Measurements from ENCODE around the gene PYM1. TPM values are rescaled to one million over a fixed set of nuclear protein-coding genes. Genes with fewer than 3 reads are reported as not detected.

PYM1 gene
- total RNA-seq, 2 donors from 2014 or later, result 44.0 to 49.3 TPM

DNA sequence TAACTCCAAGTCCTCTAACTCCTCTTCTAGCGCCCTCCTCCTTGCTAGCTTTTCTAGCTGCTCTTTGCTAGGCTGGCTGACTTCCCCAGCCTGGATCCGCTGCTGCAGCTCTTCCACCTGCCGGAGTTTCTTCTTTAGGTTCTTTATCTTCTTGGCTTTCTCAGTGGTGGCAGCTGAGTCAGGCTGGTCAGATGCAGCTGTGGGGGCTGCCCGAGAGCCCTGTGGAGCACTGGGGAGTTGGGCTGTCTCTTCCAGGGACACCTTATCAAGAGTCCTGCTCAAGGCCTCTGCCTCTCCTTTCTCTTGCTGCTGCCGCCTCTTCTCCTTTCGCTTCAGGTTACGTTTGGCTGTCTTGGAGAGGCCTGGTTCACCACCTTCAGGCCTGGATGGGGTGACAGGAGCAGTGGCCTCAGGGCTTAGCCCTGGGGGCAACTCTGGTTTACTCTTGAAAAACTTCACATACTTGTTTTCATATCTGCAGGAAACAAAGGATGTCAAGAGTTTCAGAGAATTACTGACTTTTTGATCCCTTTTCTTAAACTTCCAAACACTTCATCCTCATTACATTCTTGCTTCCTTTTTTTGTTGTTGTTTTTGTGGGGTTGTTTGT is 25.7 kb downstream of the PYM1 start:
- DNase-seq, result no peak
- Histone ChIP-seq H3K4me3 (no peak overlapping the region), H3K27me3 (no peaks in the 10 kb centered on the region), H3K9me3 (no peaks in the 10 kb centered on the region), H3K9ac (ENCODE audit: low read depth in 2 of 2, low read length in 2 of 2) (no peak overlapping the region), H3K27ac (no peak overlapping the region), H3K36me3 (no peaks in the 10 kb centered on the region), H3K4me1 (no peaks in the 10 kb centered on the region)
- intact Hi-C loops (cut with DNase I), result no loop called here
- TF ChIP-seq, protein P1, sequence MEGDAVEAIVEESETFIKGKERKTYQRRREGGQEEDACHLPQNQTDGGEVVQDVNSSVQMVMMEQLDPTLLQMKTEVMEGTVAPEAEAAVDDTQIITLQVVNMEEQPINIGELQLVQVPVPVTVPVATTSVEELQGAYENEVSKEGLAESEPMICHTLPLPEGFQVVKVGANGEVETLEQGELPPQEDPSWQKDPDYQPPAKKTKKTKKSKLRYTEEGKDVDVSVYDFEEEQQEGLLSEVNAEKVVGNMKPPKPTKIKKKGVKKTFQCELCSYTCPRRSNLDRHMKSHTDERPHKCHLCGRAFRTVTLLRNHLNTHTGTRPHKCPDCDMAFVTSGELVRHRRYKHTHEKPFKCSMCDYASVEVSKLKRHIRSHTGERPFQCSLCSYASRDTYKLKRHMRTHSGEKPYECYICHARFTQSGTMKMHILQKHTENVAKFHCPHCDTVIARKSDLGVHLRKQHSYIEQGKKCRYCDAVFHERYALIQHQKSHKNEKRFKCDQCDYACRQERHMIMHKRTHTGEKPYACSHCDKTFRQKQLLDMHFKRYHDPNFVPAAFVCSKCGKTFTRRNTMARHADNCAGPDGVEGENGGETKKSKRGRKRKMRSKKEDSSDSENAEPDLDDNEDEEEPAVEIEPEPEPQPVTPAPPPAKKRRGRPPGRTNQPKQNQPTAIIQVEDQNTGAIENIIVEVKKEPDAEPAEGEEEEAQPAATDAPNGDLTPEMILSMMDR (IDR thresholded peaks at IDR 0.05), result no peak

DNA sequence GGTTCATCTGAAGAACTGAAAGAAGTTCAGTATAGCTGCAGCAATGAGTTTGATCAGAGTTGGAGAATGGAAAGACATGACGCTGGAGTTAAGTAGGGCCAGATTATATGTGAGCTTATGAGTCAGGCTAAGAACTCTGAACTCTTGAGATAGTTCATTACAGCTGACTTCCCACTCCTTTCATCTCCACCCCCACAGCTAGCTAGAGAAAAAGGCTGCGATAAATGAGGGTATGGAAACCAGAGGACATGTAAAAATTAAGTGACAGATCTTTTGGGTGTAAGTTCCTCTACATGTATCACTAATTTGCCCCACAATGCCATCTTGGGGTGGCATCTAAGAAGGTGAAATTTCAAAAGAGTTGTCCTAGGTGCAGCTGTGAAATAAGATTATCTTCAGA is 28.6 kb downstream of the PYM1 start:
- H3K27me3 ChIP-seq, result no peaks in the 10 kb centered on the region
- TF ChIP-seq, protein P1 (IDR thresholded peaks at IDR 0.05), result no peak
- intact Hi-C loops (cut with DNase I), result no loop called here

DNA sequence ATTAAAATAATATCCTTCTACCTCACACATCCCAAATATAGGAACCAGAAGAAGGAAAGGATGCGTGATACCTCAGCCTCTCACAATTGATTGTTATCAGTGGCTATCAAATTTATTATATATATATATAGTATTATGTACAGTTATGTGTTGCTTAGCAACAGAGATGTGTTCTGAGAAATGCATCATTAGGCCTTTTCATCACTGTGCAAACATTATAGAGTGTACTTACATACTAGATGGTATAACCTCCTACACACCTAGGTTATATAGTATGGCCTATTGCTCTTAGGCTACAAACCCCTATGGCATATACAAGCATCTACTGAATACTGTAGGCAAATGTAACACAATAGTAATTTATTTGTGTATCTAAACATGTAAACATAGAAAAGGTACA is 34.0 kb downstream of the PYM1 start:
- no peak for DNase-seq
- Histone ChIP-seq H3K4me3 (no peak overlapping the region), H3K9ac (ENCODE audit: low read depth in 2 of 2, low read length in 2 of 2) (no peak overlapping the region), H3K27me3 (no peaks in the 10 kb centered on the region), H3K36me3 (no peaks in the 10 kb centered on the region), H3K4me1 (no peaks in the 10 kb centered on the region), H3K27ac (no peak overlapping the region), H3K9me3 (no peaks in the 10 kb centered on the region)
- intact Hi-C loops (cut with DNase I), result no loop called here
- TF ChIP-seq, protein P1 (IDR thresholded peaks at IDR 0.05), result no peak

More for the DNA sequence above, 28.6 kb downstream of the PYM1 start:
- no peaks in the 10 kb centered on the region for H3K9me3 ChIP-seq
- no peak overlapping the region for H3K4me3 ChIP-seq
- H3K9ac ChIP-seq (ENCODE audit: low read depth in 2 of 2, low read length in 2 of 2), result no peak overlapping the region
- H3K27ac ChIP-seq, result no peak overlapping the region
- no peaks in the 10 kb centered on the region for H3K4me1 ChIP-seq
- no peak for DNase-seq
- no peaks in the 10 kb centered on the region for H3K36me3 ChIP-seq

DNA sequence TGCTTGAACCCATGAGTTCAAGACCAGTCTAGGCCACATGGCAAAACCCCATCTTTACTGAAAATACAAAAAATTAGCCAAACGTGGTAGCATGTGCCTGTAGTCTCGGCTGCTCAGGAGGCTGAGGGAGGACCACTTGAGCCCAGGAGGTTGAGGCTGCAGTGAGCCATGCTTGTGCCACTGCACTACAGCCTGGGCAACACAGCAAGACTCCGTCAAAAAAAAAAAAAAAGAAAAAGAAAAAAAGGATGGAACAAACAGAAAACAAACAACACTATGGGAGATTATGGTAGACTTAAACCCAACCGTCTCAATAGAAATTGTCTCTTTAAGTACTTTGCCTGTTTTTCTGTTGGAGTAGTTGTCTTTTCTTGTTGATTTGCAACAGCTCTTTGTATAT is 36.4 kb downstream of the PYM1 start:
- DNase-seq, result no peak
- Histone ChIP-seq H3K36me3 (no peaks in the 10 kb centered on the region), H3K9me3 (no peaks in the 10 kb centered on the region), H3K27me3 (no peaks in the 10 kb centered on the region), H3K9ac (ENCODE audit: low read depth in 2 of 2, low read length in 2 of 2) (no peak overlapping the region), H3K4me1 (no peaks in the 10 kb centered on the region), H3K27ac (no peak overlapping the region), H3K4me3 (no peak overlapping the region)
- intact Hi-C loops (cut with DNase I), result no loop called here
- TF ChIP-seq, protein P1 (IDR thresholded peaks at IDR 0.05), result no peak

DNA sequence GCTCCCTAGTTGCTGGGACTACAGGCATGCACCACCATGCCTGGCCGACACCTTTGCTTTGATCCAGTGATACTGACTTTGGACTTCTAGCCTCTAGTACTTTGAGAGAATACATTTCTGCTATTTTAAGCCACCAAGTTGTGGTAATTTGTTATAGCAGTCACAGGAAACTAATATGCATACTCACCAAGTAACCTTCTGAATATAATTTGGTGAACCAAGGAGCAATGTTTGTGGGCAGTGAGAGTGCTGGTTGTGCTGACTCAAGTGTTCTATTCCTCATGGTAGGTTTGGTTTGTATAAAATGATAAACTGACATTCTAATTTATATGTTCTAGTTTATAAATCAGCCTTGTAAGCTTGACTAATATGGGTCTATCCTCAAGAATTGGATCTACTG is 42.6 kb downstream of the PYM1 start:
- no peak overlapping the region for H3K9ac ChIP-seq (ENCODE audit: low read depth in 2 of 2, low read length in 2 of 2)
- no peaks in the 10 kb centered on the region for H3K27me3 ChIP-seq
- no peak for DNase-seq
- no peaks in the 10 kb centered on the region for H3K4me1 ChIP-seq
- H3K4me3 ChIP-seq, result no peak overlapping the region
- TF ChIP-seq, protein P1 (IDR thresholded peaks at IDR 0.05), result no peak
- no peak overlapping the region for H3K27ac ChIP-seq
- H3K9me3 ChIP-seq, result no peaks in the 10 kb centered on the region
- H3K36me3 ChIP-seq, result no peaks in the 10 kb centered on the region
- intact Hi-C loops (cut with DNase I), result no loop called here
